PFSK-1 (cell line): ENCODE measurements around the gene ZNF222.

Source experiments
- FOXP2 ChIP-seq: optimal IDR thresholded peaks from 2 replicates; pipeline ENCODE3; 2011; ENCODE audit warnings: borderline replicate concordance, control low read depth, inconsistent platforms; ENCODE audit not compliant: insufficient read depth; ENCODE audit errors: extremely low read length, extremely low read depth
- POLR2AphosphoS5 ChIP-seq: IDR thresholded peaks from 2 replicates; pipeline ENCODE4 v1.6.1; 2012; ENCODE audit warnings: low read depth, mild to moderate bottlenecking, control low read depth, low read length, moderate library complexity
- SIN3A ChIP-seq: IDR thresholded peaks from 2 replicates; pipeline ENCODE4 v1.6.1; 2012; ENCODE audit warnings: mild to moderate bottlenecking, low read length, moderate library complexity, borderline replicate concordance; ENCODE audit not compliant: insufficient read depth
- TAF1 ChIP-seq: IDR thresholded peaks from 2 replicates; pipeline ENCODE4 v1.6.1; 2012; ENCODE audit warnings: low read length, control low read depth, borderline replicate concordance; ENCODE audit not compliant: insufficient read depth
- TF ChIP-seq, protein P1 (sequence below), 2 experiments: IDR thresholded peaks; 2 replicates each; pipeline versions ENCODE4 v1.6.1 to v1.8.0; 2011 to 2012; ENCODE audit warnings: low read depth in 2 of 2, low read length in 2 of 2, control low read depth in 1 of 2, inconsistent platforms in 1 of 2, mild to moderate bottlenecking in 1 of 2, moderate library complexity in 1 of 2; ENCODE audit not compliant: insufficient read depth in 1 of 2

DNA sequence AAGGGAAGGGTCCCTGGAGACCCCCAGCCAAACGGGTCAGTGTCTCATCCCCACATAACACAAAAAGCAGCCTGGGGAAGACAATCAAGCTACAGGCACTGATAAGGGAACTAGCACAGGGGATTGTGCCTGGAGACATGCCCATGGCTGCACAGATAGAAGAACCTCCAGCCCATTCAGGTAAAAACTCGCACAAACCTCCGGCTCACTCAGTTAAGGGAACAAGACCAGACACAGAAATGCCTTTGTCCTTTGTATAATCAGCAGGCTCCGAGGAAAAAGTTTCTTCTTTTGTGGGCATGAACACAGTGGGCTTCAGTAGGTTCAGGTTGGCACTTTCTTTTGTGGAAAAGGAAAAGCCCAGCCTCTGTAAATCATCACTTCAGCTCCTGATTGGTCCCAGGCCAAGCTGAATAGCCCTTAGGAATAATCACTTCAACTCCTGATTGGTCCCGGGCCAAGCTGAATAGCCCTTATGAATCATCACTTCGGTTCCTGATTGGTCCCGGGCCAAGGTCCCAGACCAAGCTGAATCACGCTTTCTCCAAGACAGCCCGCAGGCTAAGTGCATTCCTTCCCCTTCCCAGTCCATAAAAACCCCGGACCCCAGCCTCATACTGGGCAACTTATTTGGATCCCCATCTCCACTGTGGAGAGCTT lies 27.4 kb upstream of the ZNF222 start:
- no peak for TF ChIP-seq TAF1
- no peak for TF ChIP-seq POLR2AphosphoS5
- TF ChIP-seq FOXP2 = no peak
- TF ChIP-seq, protein P1, sequence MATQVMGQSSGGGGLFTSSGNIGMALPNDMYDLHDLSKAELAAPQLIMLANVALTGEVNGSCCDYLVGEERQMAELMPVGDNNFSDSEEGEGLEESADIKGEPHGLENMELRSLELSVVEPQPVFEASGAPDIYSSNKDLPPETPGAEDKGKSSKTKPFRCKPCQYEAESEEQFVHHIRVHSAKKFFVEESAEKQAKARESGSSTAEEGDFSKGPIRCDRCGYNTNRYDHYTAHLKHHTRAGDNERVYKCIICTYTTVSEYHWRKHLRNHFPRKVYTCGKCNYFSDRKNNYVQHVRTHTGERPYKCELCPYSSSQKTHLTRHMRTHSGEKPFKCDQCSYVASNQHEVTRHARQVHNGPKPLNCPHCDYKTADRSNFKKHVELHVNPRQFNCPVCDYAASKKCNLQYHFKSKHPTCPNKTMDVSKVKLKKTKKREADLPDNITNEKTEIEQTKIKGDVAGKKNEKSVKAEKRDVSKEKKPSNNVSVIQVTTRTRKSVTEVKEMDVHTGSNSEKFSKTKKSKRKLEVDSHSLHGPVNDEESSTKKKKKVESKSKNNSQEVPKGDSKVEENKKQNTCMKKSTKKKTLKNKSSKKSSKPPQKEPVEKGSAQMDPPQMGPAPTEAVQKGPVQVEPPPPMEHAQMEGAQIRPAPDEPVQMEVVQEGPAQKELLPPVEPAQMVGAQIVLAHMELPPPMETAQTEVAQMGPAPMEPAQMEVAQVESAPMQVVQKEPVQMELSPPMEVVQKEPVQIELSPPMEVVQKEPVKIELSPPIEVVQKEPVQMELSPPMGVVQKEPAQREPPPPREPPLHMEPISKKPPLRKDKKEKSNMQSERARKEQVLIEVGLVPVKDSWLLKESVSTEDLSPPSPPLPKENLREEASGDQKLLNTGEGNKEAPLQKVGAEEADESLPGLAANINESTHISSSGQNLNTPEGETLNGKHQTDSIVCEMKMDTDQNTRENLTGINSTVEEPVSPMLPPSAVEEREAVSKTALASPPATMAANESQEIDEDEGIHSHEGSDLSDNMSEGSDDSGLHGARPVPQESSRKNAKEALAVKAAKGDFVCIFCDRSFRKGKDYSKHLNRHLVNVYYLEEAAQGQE (IDR thresholded peaks at IDR 0.05; ENCODE audit: insufficient read depth in 1 of 2, low read depth in 2 of 2, low read length in 2 of 2) = no peak
- no peak for TF ChIP-seq SIN3A
